Trophoblast cell (in vitro differentiated cells and primary cell): ENCODE measurements around the gene ASTN2. TPM values are rescaled to one million over a fixed set of nuclear protein-coding genes. Genes with fewer than 3 reads are reported as not detected.

Experiments used
- DNase-seq, 2 donors: peaks; one replicate each; pipeline ENCODE4 v3.0.0-alpha.2; 2016
- H2AFZ ChIP-seq: 2 replicates; pipeline ENCODE4 v1.6.1; 2013; ENCODE audit warnings: low read length, moderate library complexity, mild to moderate bottlenecking; ENCODE audit not compliant: insufficient read depth, poor library complexity
- H2AK5ac ChIP-seq: 2 replicates; pipeline ENCODE4 v1.6.1; 2013; ENCODE audit warnings: mild to moderate bottlenecking, low read length
- H2BK120ac ChIP-seq: 2 replicates; pipeline ENCODE4 v1.6.1; 2013; ENCODE audit warnings: low read length, mild to moderate bottlenecking, moderate library complexity; ENCODE audit not compliant: insufficient read depth, poor library complexity
- H2BK12ac ChIP-seq: 2 replicates; pipeline ENCODE4 v1.6.1; 2013; ENCODE audit warnings: mild to moderate bottlenecking, low read length, moderate library complexity
- H2BK5ac ChIP-seq: 2 replicates; pipeline ENCODE4 v1.6.1; 2013; ENCODE audit warnings: low read length, low read depth, moderate library complexity, mild to moderate bottlenecking; ENCODE audit not compliant: poor library complexity
- H3K14ac ChIP-seq: 2 replicates; pipeline ENCODE4 v1.6.1; 2013; ENCODE audit warnings: mild to moderate bottlenecking, low read length
- H3K18ac ChIP-seq: 2 replicates; pipeline ENCODE4 v1.6.1; 2013; ENCODE audit warnings: mild to moderate bottlenecking, low read length
- H3K23ac ChIP-seq: 2 replicates; pipeline ENCODE4 v1.6.1; 2013; ENCODE audit warnings: low read length
- H3K27ac ChIP-seq: 2 replicates; pipeline ENCODE4 v1.5.1; 2013; ENCODE audit warnings: low read depth, mild to moderate bottlenecking, inconsistent platforms, low read length, moderate library complexity
- H3K27me3 ChIP-seq: 2 replicates; pipeline ENCODE4 v1.6.1; 2013; ENCODE audit warnings: inconsistent platforms, mild to moderate bottlenecking, low read length, moderate library complexity; ENCODE audit not compliant: insufficient read depth
- H3K36me3 ChIP-seq, 2 experiments: 1 replicate in 1 of 2; 2 replicates in 1 of 2; pipeline ENCODE4 v1.6.1; 2013; ENCODE audit warnings: low read length in 2 of 2, mild to moderate bottlenecking in 2 of 2, moderate library complexity in 1 of 2; ENCODE audit not compliant: insufficient read depth in 2 of 2, control insufficient read depth in 1 of 2
- H3K4ac ChIP-seq: 2 replicates; pipeline ENCODE4 v1.6.1; 2013; ENCODE audit warnings: low read depth, mild to moderate bottlenecking, low read length, moderate library complexity
- H3K4me1 ChIP-seq, 2 experiments: 1 replicate in 1 of 2; 2 replicates in 1 of 2; pipeline ENCODE4 v1.6.1; 2013; ENCODE audit warnings: low read length in 2 of 2, mild to moderate bottlenecking in 2 of 2, moderate library complexity in 1 of 2; ENCODE audit not compliant: insufficient read depth in 2 of 2, control insufficient read depth in 1 of 2
- H3K4me2 ChIP-seq: 2 replicates; pipeline ENCODE4 v1.6.1; 2013; ENCODE audit warnings: inconsistent platforms, mild to moderate bottlenecking, low read length, moderate library complexity
- H3K4me3 ChIP-seq: 2 replicates; pipeline ENCODE4 v1.5.1; 2013; ENCODE audit warnings: mild to moderate bottlenecking, low read depth, low read length, inconsistent platforms
- H3K79me1 ChIP-seq: one replicate; pipeline ENCODE4 v1.6.1; 2013; ENCODE audit warnings: low read length
- H3K79me2 ChIP-seq: 2 replicates; pipeline ENCODE4 v1.6.1; 2013; ENCODE audit warnings: low read length, mild to moderate bottlenecking; ENCODE audit not compliant: control insufficient read depth, insufficient read depth, poor library complexity
- H3K9ac ChIP-seq: 2 replicates; pipeline ENCODE4 v1.6.1; 2013; ENCODE audit warnings: mild to moderate bottlenecking, low read length
- H3K9me3 ChIP-seq: 2 replicates; pipeline ENCODE4 v1.6.1; 2013; ENCODE audit warnings: low read depth, mild to moderate bottlenecking, control low read depth, inconsistent platforms, low read length; ENCODE audit not compliant: insufficient read depth
- H4K12ac ChIP-seq: 2 replicates; pipeline ENCODE4 v1.6.1; 2013; ENCODE audit warnings: low read depth, mild to moderate bottlenecking, low read length, moderate library complexity
- H4K8ac ChIP-seq: 2 replicates; pipeline ENCODE4 v1.6.1; 2013; ENCODE audit warnings: low read depth, mild to moderate bottlenecking, low read length, moderate library complexity
- H4K91ac ChIP-seq: one replicate; pipeline ENCODE4 v1.6.1; 2013; ENCODE audit warnings: low read depth, mild to moderate bottlenecking, low read length, moderate library complexity
- WGBS: extraction: QIAGEN DNeasy Blood & Tissue Kit; methylation state at CpG from one replicate; pipeline ENCODE4 v1.1.7; 2013; ENCODE audit warnings: missing lambda C conversion rate; ENCODE audit not compliant: insufficient read length, insufficient coverage; ENCODE audit errors: extremely low coverage; 5-methylcytosine and 5-hydroxymethylcytosine counted together
- polyA plus RNA-seq: library from polyadenylated mRNA; stranded (reverse); fragments of 200-250 nt; gene quantifications from 2 replicates; pipeline ENCODE4 v1.2.3, GENCODE V29; 2013

The ASTN2 gene, protein sequence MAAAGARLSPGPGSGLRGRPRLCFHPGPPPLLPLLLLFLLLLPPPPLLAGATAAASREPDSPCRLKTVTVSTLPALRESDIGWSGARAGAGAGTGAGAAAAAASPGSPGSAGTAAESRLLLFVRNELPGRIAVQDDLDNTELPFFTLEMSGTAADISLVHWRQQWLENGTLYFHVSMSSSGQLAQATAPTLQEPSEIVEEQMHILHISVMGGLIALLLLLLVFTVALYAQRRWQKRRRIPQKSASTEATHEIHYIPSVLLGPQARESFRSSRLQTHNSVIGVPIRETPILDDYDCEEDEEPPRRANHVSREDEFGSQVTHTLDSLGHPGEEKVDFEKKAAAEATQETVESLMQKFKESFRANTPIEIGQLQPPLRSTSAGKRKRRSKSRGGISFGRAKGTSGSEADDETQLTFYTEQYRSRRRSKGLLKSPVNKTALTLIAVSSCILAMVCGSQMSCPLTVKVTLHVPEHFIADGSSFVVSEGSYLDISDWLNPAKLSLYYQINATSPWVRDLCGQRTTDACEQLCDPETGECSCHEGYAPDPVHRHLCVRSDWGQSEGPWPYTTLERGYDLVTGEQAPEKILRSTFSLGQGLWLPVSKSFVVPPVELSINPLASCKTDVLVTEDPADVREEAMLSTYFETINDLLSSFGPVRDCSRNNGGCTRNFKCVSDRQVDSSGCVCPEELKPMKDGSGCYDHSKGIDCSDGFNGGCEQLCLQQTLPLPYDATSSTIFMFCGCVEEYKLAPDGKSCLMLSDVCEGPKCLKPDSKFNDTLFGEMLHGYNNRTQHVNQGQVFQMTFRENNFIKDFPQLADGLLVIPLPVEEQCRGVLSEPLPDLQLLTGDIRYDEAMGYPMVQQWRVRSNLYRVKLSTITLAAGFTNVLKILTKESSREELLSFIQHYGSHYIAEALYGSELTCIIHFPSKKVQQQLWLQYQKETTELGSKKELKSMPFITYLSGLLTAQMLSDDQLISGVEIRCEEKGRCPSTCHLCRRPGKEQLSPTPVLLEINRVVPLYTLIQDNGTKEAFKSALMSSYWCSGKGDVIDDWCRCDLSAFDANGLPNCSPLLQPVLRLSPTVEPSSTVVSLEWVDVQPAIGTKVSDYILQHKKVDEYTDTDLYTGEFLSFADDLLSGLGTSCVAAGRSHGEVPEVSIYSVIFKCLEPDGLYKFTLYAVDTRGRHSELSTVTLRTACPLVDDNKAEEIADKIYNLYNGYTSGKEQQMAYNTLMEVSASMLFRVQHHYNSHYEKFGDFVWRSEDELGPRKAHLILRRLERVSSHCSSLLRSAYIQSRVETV (N-terminal part only)
- polyA plus RNA-seq = 4.4 and 4.5 TPM in 2 replicates

DNA sequence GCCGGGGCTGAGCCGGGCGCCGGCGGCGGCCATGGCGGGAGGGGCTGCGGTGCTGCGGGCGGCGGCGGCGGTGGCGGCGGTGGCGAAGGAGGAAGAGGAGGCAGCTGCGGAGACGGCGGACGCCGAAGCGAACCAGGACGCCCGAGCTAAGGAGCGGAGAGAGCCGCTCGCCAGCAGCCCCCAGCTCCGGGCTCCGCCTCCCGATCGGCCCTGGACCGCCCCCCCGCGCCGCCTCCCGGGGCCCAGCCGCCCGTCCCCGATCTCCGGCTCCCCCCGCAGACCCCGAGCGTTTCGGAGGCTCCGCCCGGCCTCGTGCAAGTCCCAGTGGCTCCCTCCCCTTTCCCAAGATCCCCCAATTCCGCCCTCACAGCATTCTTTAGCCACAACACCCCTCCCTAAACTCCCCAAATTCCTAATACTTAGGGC, at the start of gene ASTN2:
Gene ASTN2, minus strand, starts transcription at position 152 of the 426 bp plus-strand sequence. Its CDS starts 119 bp downstream, at position 33.
- no peak within 1 kb of the TSS for H3K27ac ChIP-seq
- peak in 1 of 2 donors; percentile 27 for DNase-seq
- WGBS = 100% methylated on average over 1 of the region's 48 CpGs
- no peak within 1 kb of the TSS for H2AK5ac ChIP-seq
- H3K27me3 ChIP-seq = peaks cover 18% of the 10 kb centered on the region
- H3K79me1 ChIP-seq = no peaks in the 10 kb centered on the region
- no peak within 1 kb of the TSS for H3K9ac ChIP-seq
- peak within 1 kb of the TSS; percentile 79 for H3K4me3 ChIP-seq
- no peaks in the 10 kb centered on the region for H3K79me2 ChIP-seq
- H4K12ac ChIP-seq = no peak within 1 kb of the TSS
- no peak within 1 kb of the TSS for H2BK120ac ChIP-seq
- H3K4me1 ChIP-seq = peaks cover 10 to 12% of the 10 kb centered on the region in 2 experiments
- no peak within 1 kb of the TSS for H3K23ac ChIP-seq
- H3K18ac ChIP-seq = peak within 1 kb of the TSS; percentile 56
- H3K14ac ChIP-seq = no peak within 1 kb of the TSS
- no peak within 1 kb of the TSS for H4K8ac ChIP-seq
- H3K9me3 ChIP-seq = no peaks in the 10 kb centered on the region
- no peak within 1 kb of the TSS for H2BK12ac ChIP-seq
- peak within 1 kb of the TSS; percentile 23 for H2BK5ac ChIP-seq
- peak within 1 kb of the TSS; percentile 72 for H3K4me2 ChIP-seq
- H3K4ac ChIP-seq = no peak within 1 kb of the TSS
- H2AFZ ChIP-seq = peak within 1 kb of the TSS; percentile 75
- H4K91ac ChIP-seq = no peak within 1 kb of the TSS
- H3K36me3 ChIP-seq = no peaks in the 10 kb centered on the region

DNA sequence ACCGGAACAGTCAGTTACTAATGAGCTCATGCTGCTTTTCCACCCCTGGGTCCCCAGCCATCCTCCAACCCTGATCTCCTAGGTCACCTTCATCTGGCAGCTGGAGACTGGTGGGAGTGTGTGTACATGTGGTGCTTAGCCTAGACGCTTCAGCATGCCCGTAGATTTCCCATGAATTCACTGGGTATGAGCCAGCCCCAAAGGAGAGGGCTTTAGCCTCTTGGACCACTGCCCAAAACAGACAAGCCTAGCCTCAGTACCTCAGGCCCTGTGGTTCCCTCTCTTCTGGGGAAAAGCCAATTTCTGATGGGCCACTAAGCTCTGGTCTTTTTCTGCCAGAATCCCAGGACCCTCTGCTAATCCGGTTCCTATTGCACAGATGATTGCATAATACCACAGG, 48.0 kb upstream of the ASTN2 start:
- WGBS = no CpG with 5 or more reads among the region's 4 CpGs

DNA sequence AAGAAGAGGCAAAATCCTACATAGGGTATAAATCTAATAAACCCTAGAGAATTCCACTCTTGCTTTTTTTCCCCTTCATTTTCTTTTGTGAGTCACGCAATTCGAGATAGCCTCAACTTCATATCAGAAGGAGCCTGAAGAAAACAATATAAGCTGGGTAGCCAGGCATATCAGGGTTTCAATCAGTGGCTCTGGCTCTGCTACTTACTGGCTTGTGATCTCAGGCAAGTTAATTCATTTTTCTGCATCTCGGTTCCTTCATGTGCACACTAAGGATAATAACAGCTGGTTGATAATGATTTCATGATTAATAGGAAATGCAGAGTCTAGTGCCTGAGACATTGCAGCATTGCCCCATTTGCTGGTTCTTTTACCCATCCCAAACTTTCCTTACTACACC, 46.5 kb upstream of the ASTN2 start:
- Histone ChIP-seq H3K9ac (no peak overlapping the region), H3K4ac (no peak overlapping the region), H3K23ac (no peak overlapping the region), H2BK5ac (no peak overlapping the region), H3K79me2 (no peaks in the 10 kb centered on the region), H2BK12ac (no peak overlapping the region), H3K4me2 (no peak overlapping the region), H3K79me1 (no peaks in the 10 kb centered on the region), H2AK5ac (no peak overlapping the region), H4K12ac (no peak overlapping the region), H3K9me3 (no peaks in the 10 kb centered on the region), H4K8ac (no peak overlapping the region), H2AFZ (no peak overlapping the region), H3K27me3 (no peaks in the 10 kb centered on the region), H3K27ac (no peak overlapping the region), H3K4me3 (no peak overlapping the region), H2BK120ac (no peak overlapping the region), H3K14ac (no peak overlapping the region), H4K91ac (no peak overlapping the region), H3K4me1 (no peaks in the 10 kb centered on the region), H3K18ac (no peak overlapping the region), H3K36me3 (no peaks in the 10 kb centered on the region)
- WGBS = no CpG with 5 or more reads among the region's 3 CpGs
- no peak for DNase-seq

More for the DNA sequence above, 48.0 kb upstream of the ASTN2 start:
- H3K23ac ChIP-seq = no peak overlapping the region
- H3K4me1 ChIP-seq = no peaks in the 10 kb centered on the region
- H2BK12ac ChIP-seq = no peak overlapping the region
- no peak overlapping the region for H3K18ac ChIP-seq
- no peak overlapping the region for H2AFZ ChIP-seq
- H3K27me3 ChIP-seq = no peaks in the 10 kb centered on the region
- no peaks in the 10 kb centered on the region for H3K79me1 ChIP-seq
- H3K9ac ChIP-seq = no peak overlapping the region
- H3K27ac ChIP-seq = no peak overlapping the region
- H3K9me3 ChIP-seq = no peaks in the 10 kb centered on the region
- no peak overlapping the region for H3K14ac ChIP-seq
- no peak overlapping the region for H2BK120ac ChIP-seq
- no peak overlapping the region for H4K91ac ChIP-seq
- H4K12ac ChIP-seq = no peak overlapping the region
- no peak overlapping the region for H3K4ac ChIP-seq
- no peaks in the 10 kb centered on the region for H3K79me2 ChIP-seq
- no peak overlapping the region for H2BK5ac ChIP-seq
- H3K36me3 ChIP-seq = no peaks in the 10 kb centered on the region
- no peak overlapping the region for H3K4me3 ChIP-seq
- no peak overlapping the region for H2AK5ac ChIP-seq
- no peak for DNase-seq
- no peak overlapping the region for H3K4me2 ChIP-seq
- no peak overlapping the region for H4K8ac ChIP-seq

DNA sequence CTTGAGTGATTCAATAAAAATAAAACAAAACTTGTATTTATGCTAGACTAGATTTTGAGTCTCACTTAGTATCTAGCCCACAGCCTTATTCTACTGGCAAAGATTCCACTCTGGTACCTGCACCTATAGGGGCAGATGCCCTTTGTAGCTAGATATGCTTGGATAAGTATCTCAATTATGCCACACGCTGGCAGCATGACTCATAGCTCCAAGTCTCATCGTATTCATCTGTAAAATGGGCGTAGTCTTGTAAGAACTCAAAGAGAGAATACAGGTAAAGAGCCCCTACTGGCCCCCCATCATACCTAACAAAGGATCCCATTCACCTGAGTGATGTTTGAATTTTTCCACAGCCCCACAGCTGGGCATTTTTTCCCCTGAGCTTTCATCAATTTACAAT, 45.9 kb upstream of the ASTN2 start:
- Histone ChIP-seq H3K79me1 (no peaks in the 10 kb centered on the region), H3K27ac (no peak overlapping the region), H4K91ac (no peak overlapping the region), H3K18ac (no peak overlapping the region), H2AK5ac (no peak overlapping the region), H3K4me2 (no peak overlapping the region), H4K8ac (no peak overlapping the region), H3K9me3 (no peaks in the 10 kb centered on the region), H2BK12ac (no peak overlapping the region), H3K4me3 (no peak overlapping the region), H4K12ac (no peak overlapping the region), H3K14ac (no peak overlapping the region), H3K36me3 (no peaks in the 10 kb centered on the region), H3K23ac (no peak overlapping the region), H2BK5ac (no peak overlapping the region), H3K27me3 (no peaks in the 10 kb centered on the region), H2AFZ (no peak overlapping the region), H2BK120ac (no peak overlapping the region), H3K4ac (no peak overlapping the region), H3K4me1 (no peaks in the 10 kb centered on the region), H3K79me2 (no peaks in the 10 kb centered on the region), H3K9ac (no peak overlapping the region)
- no CpG with 5 or more reads among the region's 3 CpGs for WGBS
- DNase-seq = peak; percentile 7 to 70
